ENCODE measurements around the gene FAM221B.

FAM221B gene

GRCh38 chr9:35827486-35827885, 1.0 kb downstream of the FAM221B start:
- DNase-seq (ENCODE audit: extremely low spot score, insufficient read length, low read depth) (no peak), FAIRE-seq (no peak)

- peak; percentile 71 for FAIRE-seq
- DNase-seq (ENCODE audit: extremely low spot score, insufficient read length, low read depth): no peak
Observed at GRCh38 chr9:35826071-35826701, 2.3 kb downstream of the FAM221B start.

GRCh38 chr9:35822926-35823325, 5.6 kb downstream of the FAM221B start:
- DNase-seq (ENCODE audit: extremely low spot score, insufficient read length, low read depth): no peak
- FAIRE-seq: no peak

- no peak for DNase-seq (ENCODE audit: extremely low spot score, insufficient read length, low read depth)
- no peak for FAIRE-seq
Observed at GRCh38 chr9:35820076-35820475, 8.5 kb downstream of the FAM221B start.

GRCh38 chr9:35818341-35818740, 10.2 kb downstream of the FAM221B start:
- FAIRE-seq (no peak), DNase-seq (ENCODE audit: extremely low spot score, insufficient read length, low read depth) (no peak)

GRCh38 chr9:35816708-35817107, 11.8 kb downstream of the FAM221B start:
- FAIRE-seq (no peak), DNase-seq (ENCODE audit: extremely low spot score, insufficient read length, low read depth) (no peak)

- DNase-seq (ENCODE audit: extremely low spot score, insufficient read length, low read depth) (peak; percentile 95), FAIRE-seq (peak; percentile 99)
Observed at GRCh38 chr9:35814841-35815543, 13.5 kb downstream of the FAM221B start, which contains the start of gene HINT2. TSS of gene HINT2 (minus strand) at chr9:35815042. CDS start at chr9:35814979, 63 bp downstream.

- DNase-seq (ENCODE audit: extremely low spot score, insufficient read length, low read depth) (no peak), FAIRE-seq (peak; percentile 81)
Observed at GRCh38 chr9:35814106-35814840, 14.3 kb downstream of the FAM221B start.

- FAIRE-seq (no peak), DNase-seq (ENCODE audit: extremely low spot score, insufficient read length, low read depth) (no peak)
Observed at GRCh38 chr9:35813434-35814105, 15.0 kb downstream of the FAM221B start.

GRCh38 chr9:35812025-35812602, 16.4 kb downstream of the FAM221B start, which contains the start of gene SPAG8:
TSS of gene SPAG8 (minus strand) at chr9:35812262. CDS start at chr9:35812147, 115 bp downstream.
- DNase-seq (ENCODE audit: extremely low spot score, insufficient read length, low read depth): peak; percentile 91

GRCh38 chr9:35811381-35812024, 17.0 kb downstream of the FAM221B start:
- no peak for DNase-seq (ENCODE audit: extremely low spot score, insufficient read length, low read depth)
- no peak for FAIRE-seq

More at GRCh38 chr9:35812025-35812602, 16.4 kb downstream of the FAM221B start, which contains the start of gene SPAG8:
- FAIRE-seq: peak; percentile 99

GRCh38 chr9:35810122-35810521, 18.4 kb downstream of the FAM221B start:
- no peak for DNase-seq (ENCODE audit: extremely low spot score, insufficient read length, low read depth)
- no peak for FAIRE-seq

GRCh38 chr9:35808433-35808832, 20.1 kb downstream of the FAM221B start:
- DNase-seq (ENCODE audit: extremely low spot score, insufficient read length, low read depth) (no peak), FAIRE-seq (no peak)

GRCh38 chr9:35806101-35806500, 22.4 kb downstream of the FAM221B start:
- no peak for FAIRE-seq

GRCh38 chr9:35801328-35802128, 27.0 kb downstream of the FAM221B start:
- FAIRE-seq: no peak
- no peak for DNase-seq (ENCODE audit: extremely low spot score, insufficient read length, low read depth)

More at GRCh38 chr9:35806101-35806500, 22.4 kb downstream of the FAM221B start:
- no peak for DNase-seq (ENCODE audit: extremely low spot score, insufficient read length, low read depth)

- FAIRE-seq (no peak), DNase-seq (ENCODE audit: extremely low spot score, insufficient read length, low read depth) (no peak)
Observed at GRCh38 chr9:35800530-35800929, 28.0 kb downstream of the FAM221B start.

- FAIRE-seq: peak; percentile 47
Observed at GRCh38 chr9:35798658-35799374, 29.7 kb downstream of the FAM221B start.

More at GRCh38 chr9:35798658-35799374, 29.7 kb downstream of the FAM221B start:
- no peak for DNase-seq (ENCODE audit: extremely low spot score, insufficient read length, low read depth)

Data from GM18507 (cell line).